ENCODE results near the gene TRAF3IP3. TPM values are rescaled to one million over a fixed set of nuclear protein-coding genes. Genes with fewer than 3 reads are reported as not detected.

The TRAF3IP3 gene
- total and polyA plus RNA-seq, 2 of the 13 experiments (the other 11 are each of a cell fraction or from before 2014, with no cell fraction given) = not detected

DNA sequence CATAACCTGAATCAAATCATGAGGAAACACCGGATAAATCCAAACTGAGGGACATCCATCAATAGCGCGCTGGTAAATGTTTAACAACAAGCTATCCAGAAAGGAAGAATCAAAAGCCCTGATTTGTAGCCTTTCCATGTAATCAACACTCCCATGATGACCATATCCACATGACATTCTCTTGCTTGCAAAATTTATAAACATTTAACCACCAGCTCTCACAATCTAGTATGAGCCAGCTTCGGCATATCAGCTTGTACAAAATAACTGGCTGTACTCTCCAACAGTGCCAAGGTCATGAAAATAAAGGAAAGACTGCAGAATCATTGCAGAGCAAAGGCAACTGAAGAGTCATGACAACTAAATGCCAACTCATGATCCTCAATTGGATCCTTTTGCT is 35.5 kb upstream of the TRAF3IP3 start (continued):
- TF ChIP-seq, protein P1, sequence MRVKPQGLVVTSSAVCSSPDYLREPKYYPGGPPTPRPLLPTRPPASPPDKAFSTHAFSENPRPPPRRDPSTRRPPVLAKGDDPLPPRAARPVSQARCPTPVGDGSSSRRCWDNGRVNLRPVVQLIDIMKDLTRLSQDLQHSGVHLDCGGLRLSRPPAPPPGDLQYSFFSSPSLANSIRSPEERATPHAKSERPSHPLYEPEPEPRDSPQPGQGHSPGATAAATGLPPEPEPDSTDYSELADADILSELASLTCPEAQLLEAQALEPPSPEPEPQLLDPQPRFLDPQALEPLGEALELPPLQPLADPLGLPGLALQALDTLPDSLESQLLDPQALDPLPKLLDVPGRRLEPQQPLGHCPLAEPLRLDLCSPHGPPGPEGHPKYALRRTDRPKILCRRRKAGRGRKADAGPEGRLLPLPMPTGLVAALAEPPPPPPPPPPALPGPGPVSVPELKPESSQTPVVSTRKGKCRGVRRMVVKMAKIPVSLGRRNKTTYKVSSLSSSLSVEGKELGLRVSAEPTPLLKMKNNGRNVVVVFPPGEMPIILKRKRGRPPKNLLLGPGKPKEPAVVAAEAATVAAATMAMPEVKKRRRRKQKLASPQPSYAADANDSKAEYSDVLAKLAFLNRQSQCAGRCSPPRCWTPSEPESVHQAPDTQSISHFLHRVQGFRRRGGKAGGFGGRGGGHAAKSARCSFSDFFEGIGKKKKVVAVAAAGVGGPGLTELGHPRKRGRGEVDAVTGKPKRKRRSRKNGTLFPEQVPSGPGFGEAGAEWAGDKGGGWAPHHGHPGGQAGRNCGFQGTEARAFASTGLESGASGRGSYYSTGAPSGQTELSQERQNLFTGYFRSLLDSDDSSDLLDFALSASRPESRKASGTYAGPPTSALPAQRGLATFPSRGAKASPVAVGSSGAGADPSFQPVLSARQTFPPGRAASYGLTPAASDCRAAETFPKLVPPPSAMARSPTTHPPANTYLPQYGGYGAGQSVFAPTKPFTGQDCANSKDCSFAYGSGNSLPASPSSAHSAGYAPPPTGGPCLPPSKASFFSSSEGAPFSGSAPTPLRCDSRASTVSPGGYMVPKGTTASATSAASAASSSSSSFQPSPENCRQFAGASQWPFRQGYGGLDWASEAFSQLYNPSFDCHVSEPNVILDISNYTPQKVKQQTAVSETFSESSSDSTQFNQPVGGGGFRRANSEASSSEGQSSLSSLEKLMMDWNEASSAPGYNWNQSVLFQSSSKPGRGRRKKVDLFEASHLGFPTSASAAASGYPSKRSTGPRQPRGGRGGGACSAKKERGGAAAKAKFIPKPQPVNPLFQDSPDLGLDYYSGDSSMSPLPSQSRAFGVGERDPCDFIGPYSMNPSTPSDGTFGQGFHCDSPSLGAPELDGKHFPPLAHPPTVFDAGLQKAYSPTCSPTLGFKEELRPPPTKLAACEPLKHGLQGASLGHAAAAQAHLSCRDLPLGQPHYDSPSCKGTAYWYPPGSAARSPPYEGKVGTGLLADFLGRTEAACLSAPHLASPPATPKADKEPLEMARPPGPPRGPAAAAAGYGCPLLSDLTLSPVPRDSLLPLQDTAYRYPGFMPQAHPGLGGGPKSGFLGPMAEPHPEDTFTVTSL (CRISPR knock-in tag; IDR thresholded peaks at IDR 0.05; ENCODE audit: borderline replicate concordance) = no peak
- TF ChIP-seq KDM3A (CRISPR knock-in tag; IDR thresholded peaks at IDR 0.05; ENCODE audit: low read depth) (no peak), NR1H2 (CRISPR knock-in tag; IDR thresholded peaks at IDR 0.05; ENCODE audit: borderline replicate concordance, low read depth) (no peak), MEIS2 (CRISPR knock-in tag; IDR thresholded peaks at IDR 0.05) (no peak), ZNF773 (CRISPR knock-in tag; IDR thresholded peaks at IDR 0.05; ENCODE audit: borderline replicate concordance) (no peak)

GRCh38 chr1:209720826-209721225 is 35.0 kb upstream of the TRAF3IP3 start:
- no TSS peak for BruUV-seq (replicated peaks)
- Histone ChIP-seq H3K36me3 (replicated peaks in 1 of 2; ENCODE audit: control insufficient read depth in 1 of 2, insufficient read depth in 2 of 2, low read length in 2 of 2) (no peaks in the 10 kb centered on the region), H2AFZ (ENCODE audit: low read length) (no peak overlapping the region), H3K4me2 (ENCODE audit: low read depth, low read length) (no peak overlapping the region), H3K4me3 (replicated peaks in 1 of 3; ENCODE audit: insufficient read depth in 1 of 3, low read depth in 2 of 3, low read length in 3 of 3) (no peak overlapping the region), H3K27ac (ENCODE audit: extremely low read length, insufficient read depth, low read length) (no peak overlapping the region), H4K20me1 (ENCODE audit: insufficient read depth, low read length) (no peaks in the 10 kb centered on the region), H3K9me3 (ENCODE audit: low read length) (no peaks in the 10 kb centered on the region), H3K79me2 (ENCODE audit: insufficient read depth, low read length) (no peaks in the 10 kb centered on the region), H3K27me3 (ENCODE audit: control insufficient read depth in 1 of 2, insufficient read depth in 2 of 2, low read length in 2 of 2) (no peaks in the 10 kb centered on the region), H3K4me1 (ENCODE audit: insufficient read depth, low read length) (no peaks in the 10 kb centered on the region), H3K9ac (ENCODE audit: insufficient read depth, low read depth, low read length) (no peak overlapping the region)
- no peak for DNase-seq (ENCODE audit: low spot score)
- ATAC-seq = no peak
- no peak for FAIRE-seq
- ChIA-PET CTCF (ENCODE audit: low intra/inter-chr PET ratio, low total read pairs) (no interaction called here), POLR2A (no interaction called here)
- intact Hi-C loops (cut with micrococcal nuclease; ENCODE audit: unreplicated experiment) (no loop called here), in situ Hi-C loops (cut with HindIII; ENCODE audit: extremely low pct_ligation_motif_present, low pct_unique_long_range_greater_than_20kb) (loop anchor here (25.0 kb wide), 1 partner anchor 609 kb away; no protein-coding TSS in a partner anchor)
- WGBS (ENCODE audit: low lambda C conversion rate) = 18% methylated on average over 2 of the region's 2 CpGs
- TF ChIP-seq NFE2L2 (IDR thresholded peaks at IDR 0.05; ENCODE audit: low read length) (no peak), HIVEP1 (CRISPR knock-in tag; IDR thresholded peaks at IDR 0.05) (no peak), MYNN (CRISPR knock-in tag; IDR thresholded peaks at IDR 0.05; ENCODE audit: low read depth) (no peak), DR1 (CRISPR knock-in tag; IDR thresholded peaks at IDR 0.05) (no peak)
- TF ChIP-seq, protein P2, sequence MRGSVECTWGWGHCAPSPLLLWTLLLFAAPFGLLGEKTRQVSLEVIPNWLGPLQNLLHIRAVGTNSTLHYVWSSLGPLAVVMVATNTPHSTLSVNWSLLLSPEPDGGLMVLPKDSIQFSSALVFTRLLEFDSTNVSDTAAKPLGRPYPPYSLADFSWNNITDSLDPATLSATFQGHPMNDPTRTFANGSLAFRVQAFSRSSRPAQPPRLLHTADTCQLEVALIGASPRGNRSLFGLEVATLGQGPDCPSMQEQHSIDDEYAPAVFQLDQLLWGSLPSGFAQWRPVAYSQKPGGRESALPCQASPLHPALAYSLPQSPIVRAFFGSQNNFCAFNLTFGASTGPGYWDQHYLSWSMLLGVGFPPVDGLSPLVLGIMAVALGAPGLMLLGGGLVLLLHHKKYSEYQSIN (CRISPR knock-in tag; IDR thresholded peaks at IDR 0.05; ENCODE audit: borderline replicate concordance) = no peak
- TF ChIP-seq, protein P3, sequence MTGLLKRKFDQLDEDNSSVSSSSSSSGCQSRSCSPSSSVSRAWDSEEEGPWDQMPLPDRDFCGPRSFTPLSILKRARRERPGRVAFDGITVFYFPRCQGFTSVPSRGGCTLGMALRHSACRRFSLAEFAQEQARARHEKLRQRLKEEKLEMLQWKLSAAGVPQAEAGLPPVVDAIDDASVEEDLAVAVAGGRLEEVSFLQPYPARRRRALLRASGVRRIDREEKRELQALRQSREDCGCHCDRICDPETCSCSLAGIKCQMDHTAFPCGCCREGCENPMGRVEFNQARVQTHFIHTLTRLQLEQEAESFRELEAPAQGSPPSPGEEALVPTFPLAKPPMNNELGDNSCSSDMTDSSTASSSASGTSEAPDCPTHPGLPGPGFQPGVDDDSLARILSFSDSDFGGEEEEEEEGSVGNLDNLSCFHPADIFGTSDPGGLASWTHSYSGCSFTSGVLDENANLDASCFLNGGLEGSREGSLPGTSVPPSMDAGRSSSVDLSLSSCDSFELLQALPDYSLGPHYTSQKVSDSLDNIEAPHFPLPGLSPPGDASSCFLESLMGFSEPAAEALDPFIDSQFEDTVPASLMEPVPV (CRISPR knock-in tag; IDR thresholded peaks at IDR 0.05) = no peak
- TF ChIP-seq, protein P4, sequence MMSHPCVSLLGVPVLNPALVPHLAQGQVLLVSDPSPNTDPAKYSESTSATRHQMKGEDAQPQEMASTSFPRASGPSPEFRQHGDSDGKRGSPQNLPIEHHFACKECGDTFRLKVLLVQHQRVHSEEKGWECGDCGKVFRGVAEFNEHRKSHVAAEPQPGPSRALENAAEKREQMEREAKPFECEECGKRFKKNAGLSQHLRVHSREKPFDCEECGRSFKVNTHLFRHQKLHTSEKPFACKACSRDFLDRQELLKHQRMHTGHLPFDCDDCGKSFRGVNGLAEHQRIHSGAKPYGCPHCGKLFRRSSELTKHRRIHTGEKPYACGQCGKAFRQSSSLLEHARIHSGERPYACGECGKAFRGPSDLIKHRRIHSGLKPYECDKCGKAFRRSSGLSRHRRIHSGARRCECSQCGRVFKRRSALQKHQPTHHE (CRISPR knock-in tag; IDR thresholded peaks at IDR 0.05; ENCODE audit: borderline replicate concordance) = no peak
- TF ChIP-seq, protein P5, sequence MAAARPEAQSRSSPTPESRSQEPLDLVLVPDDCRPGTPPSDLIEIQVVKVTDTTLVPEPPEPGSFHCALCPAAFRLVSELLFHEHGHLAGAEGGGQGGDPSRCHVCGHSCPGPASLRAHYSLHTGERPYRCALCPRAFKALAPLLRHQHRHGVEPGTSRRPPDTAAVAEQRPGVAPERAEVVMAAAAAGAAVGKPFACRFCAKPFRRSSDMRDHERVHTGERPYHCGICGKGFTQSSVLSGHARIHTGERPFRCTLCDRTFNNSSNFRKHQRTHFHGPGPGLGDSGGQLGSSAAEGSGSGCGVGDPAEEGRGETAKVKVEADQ (CRISPR knock-in tag; IDR thresholded peaks at IDR 0.05; ENCODE audit: borderline replicate concordance) = no peak

All from HepG2 (cell line).